GM18505 (cell line): Measurements from ENCODE around the gene CD53.
"Not testable (repeated sequence)": the region's sequence is repeated elsewhere in the genome, so short reads cannot be mapped to it uniquely, and the experiment has no call there.

Experiments
- ATAC-seq: cut with Tn5 transposase; IDR thresholded peaks from one replicate; pipeline ENCODE4 v1.9.1; 2021; ENCODE audit not compliant: unreplicated experiment
- POLR2A ChIP-seq: IDR thresholded peaks from 4 replicates; pipeline ENCODE4 v1.6.1; 2011; ENCODE audit warnings: borderline replicate concordance; ENCODE audit not compliant: insufficient read depth, insufficient read length; ENCODE audit errors: extremely low read depth

CD53 gene

GRCh38 chr1:110872745-110873720, at the start of gene CD53:
TSS of gene CD53 (plus strand) at chr1:110873148. CDS start at chr1:110891409, 18,261 bp downstream.
- peak; percentile 60 for ATAC-seq
- peak; percentile 82 for TF ChIP-seq POLR2A

- no peak for TF ChIP-seq POLR2A
- no peak for ATAC-seq
These were observed 48.8 kb upstream of the CD53 start for GRCh38 chr1:110824192-110824591.

- TF ChIP-seq POLR2A, result no peak
- no peak for ATAC-seq
These were observed 42.9 kb upstream of the CD53 start for GRCh38 chr1:110829955-110830553.

- ATAC-seq, result not testable (repeated sequence)
These were observed 39.2 kb upstream of the CD53 start for GRCh38 chr1:110833779-110834178.

- no peak for ATAC-seq
- no peak for TF ChIP-seq POLR2A
These were observed 26.1 kb upstream of the CD53 start for GRCh38 chr1:110846861-110847260.

- ATAC-seq, result no peak
- TF ChIP-seq POLR2A, result no peak
These were observed 22.8 kb upstream of the CD53 start for GRCh38 chr1:110850145-110850544.

- no peak for ATAC-seq
- no peak for TF ChIP-seq POLR2A
These were observed 22.3 kb upstream of the CD53 start for GRCh38 chr1:110850627-110851026.

GRCh38 chr1:110853135-110853534, 19.8 kb upstream of the CD53 start:
- no peak for ATAC-seq
- no peak for TF ChIP-seq POLR2A

- no peak for TF ChIP-seq POLR2A
- ATAC-seq, result no peak
These were observed 16.5 kb upstream of the CD53 start for GRCh38 chr1:110856410-110856809.

GRCh38 chr1:110857964-110858948, 14.7 kb upstream of the CD53 start:
- no peak for ATAC-seq
- no peak for TF ChIP-seq POLR2A

- no peak for TF ChIP-seq POLR2A
- ATAC-seq, result no peak
These were observed 13.9 kb upstream of the CD53 start for GRCh38 chr1:110859062-110859461.

GRCh38 chr1:110860174-110860573, 12.8 kb upstream of the CD53 start:
- no peak for TF ChIP-seq POLR2A
- ATAC-seq, result no peak

- not testable (repeated sequence) for ATAC-seq
These were observed 12.3 kb upstream of the CD53 start for GRCh38 chr1:110860620-110861019.

- ATAC-seq, result not testable (repeated sequence)
These were observed 11.0 kb upstream of the CD53 start for GRCh38 chr1:110861942-110862341.
